Upper lobe of right lung (tissue), 1 donor: ENCODE data around the gene IL10RA. TPM values are rescaled to one million over a fixed set of nuclear protein-coding genes. Genes with fewer than 3 reads are reported as not detected.

Experiments
- ATAC-seq: fragments of 200-7000 bp; cut with Tn5 transposase; one replicate; pipeline ENCODE4 v1.9.1; 2020; ENCODE audit warnings: mild to moderate bottlenecking, moderate library complexity
- DNase-seq: peaks from one replicate; pipeline ENCODE4 v3.0.0-alpha.2; 2020
- H3K27ac ChIP-seq: fragments of 200-600 bp; one replicate; pipeline ENCODE4 v1.8.0; 2022
- H3K27me3 ChIP-seq: fragments of 200-600 bp; one replicate; pipeline ENCODE4 v1.8.0; 2022; ENCODE audit warnings: mild to moderate bottlenecking
- H3K36me3 ChIP-seq: fragments of 200-600 bp; one replicate; pipeline ENCODE4 v1.8.0; 2022
- H3K4me1 ChIP-seq: fragments of 200-600 bp; one replicate; pipeline ENCODE4 v1.8.0; 2022
- H3K4me3 ChIP-seq: fragments of 200-600 bp; one replicate; pipeline ENCODE4 v1.8.0; 2022; ENCODE audit warnings: mild to moderate bottlenecking
- H3K9me3 ChIP-seq: fragments of 200-600 bp; one replicate; pipeline ENCODE4 v1.8.0; 2022
- intact Hi-C: fragments of 100-400 bp; cut with DNase I; formaldehyde crosslinking; loops from one replicate; pipeline ENCODE4 v1.11.0; 2022
- total RNA-seq: library from RNA; stranded (reverse); fragmentation: NEBNext Ultra II Directional; extraction: Animal tissue kit (Norgen Biotek cat#: 25700); gene quantifications from one replicate; pipeline ENCODE4 v1.2.1, GENCODE V29; 2021
- TF ChIP-seq, protein P1 (sequence below): fragments of 200-600 bp; IDR thresholded peaks from one replicate; pipeline ENCODE4 v1.8.0; 2022; ENCODE audit warnings: antibody characterized with exemption
- donor health status: DM: no; HTN: yes; CAD: no; lungs with severe emphysema.

Gene IL10RA
- total RNA-seq, 1 donor from 2014 or later: 33.8 TPM

DNA sequence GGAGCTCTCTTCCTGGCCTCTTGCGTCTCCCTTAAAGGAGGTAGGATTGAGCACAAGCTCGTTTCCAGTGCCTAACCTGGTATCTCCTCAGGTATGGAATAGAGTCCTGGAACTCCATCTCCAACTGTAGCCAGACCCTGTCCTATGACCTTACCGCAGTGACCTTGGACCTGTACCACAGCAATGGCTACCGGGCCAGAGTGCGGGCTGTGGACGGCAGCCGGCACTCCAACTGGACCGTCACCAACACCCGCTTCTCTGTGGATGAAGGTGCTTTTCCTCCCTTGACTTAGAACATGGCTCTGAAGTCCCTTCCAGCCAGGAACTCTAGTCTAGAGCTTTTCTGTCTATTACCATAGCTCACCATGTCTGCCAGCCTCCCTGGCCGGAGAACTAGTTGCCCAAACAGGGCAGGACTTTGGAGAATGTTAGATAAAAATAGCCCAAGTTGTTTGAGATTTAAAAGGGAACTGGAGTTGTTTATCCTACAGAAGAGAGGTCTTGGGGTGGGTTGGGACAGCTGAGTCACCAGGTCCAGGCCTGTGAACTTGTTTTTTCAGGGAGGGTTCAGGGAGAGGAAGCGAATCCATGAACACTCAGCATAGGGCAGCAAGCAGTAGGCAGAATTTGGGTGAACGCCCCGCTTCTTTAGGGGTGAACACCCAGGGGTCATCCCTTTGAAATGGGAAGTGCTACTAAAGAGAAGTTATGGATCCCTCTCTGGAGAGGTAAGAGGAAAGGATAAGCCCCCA lies 3.3 kb downstream of the IL10RA start:
- TF ChIP-seq, protein P1, sequence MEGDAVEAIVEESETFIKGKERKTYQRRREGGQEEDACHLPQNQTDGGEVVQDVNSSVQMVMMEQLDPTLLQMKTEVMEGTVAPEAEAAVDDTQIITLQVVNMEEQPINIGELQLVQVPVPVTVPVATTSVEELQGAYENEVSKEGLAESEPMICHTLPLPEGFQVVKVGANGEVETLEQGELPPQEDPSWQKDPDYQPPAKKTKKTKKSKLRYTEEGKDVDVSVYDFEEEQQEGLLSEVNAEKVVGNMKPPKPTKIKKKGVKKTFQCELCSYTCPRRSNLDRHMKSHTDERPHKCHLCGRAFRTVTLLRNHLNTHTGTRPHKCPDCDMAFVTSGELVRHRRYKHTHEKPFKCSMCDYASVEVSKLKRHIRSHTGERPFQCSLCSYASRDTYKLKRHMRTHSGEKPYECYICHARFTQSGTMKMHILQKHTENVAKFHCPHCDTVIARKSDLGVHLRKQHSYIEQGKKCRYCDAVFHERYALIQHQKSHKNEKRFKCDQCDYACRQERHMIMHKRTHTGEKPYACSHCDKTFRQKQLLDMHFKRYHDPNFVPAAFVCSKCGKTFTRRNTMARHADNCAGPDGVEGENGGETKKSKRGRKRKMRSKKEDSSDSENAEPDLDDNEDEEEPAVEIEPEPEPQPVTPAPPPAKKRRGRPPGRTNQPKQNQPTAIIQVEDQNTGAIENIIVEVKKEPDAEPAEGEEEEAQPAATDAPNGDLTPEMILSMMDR: no peak
- Histone ChIP-seq H3K4me3 (peak overlapping the region; percentile 49), H3K36me3 (peaks cover 10% of the 10 kb centered on the region), H3K4me1 (no peaks in the 10 kb centered on the region), H3K27me3 (no peaks in the 10 kb centered on the region), H3K9me3 (no peaks in the 10 kb centered on the region), H3K27ac (peak overlapping the region; percentile 76)
- intact Hi-C loops: no loop called here
- DNase-seq: no peak
- ATAC-seq: peak; percentile 48

DNA sequence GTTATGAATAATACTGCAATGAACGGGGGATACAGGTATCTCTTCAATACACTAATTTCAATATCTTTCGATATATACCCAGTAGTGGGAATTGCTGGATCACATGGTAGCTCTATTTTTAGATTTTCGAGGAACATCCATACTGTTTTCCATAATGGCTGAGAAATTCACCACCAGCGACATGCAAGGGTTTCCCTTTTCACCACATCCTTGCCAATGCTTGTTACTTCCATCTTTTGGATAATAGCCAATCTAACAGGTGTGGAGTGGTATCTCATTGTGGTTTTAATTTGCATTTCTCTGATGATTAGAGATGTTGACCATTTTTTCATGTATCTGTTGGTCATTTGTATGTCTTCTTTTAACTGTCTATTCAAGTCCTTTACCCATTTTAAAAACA lies 5.9 kb downstream of the IL10RA start:
- DNase-seq: no peak
- no peak for ATAC-seq
- TF ChIP-seq, protein P1: no peak
- no peak overlapping the region for H3K4me3 ChIP-seq
- no peaks in the 10 kb centered on the region for H3K27me3 ChIP-seq
- intact Hi-C loops: no loop called here
- no peak overlapping the region for H3K27ac ChIP-seq
- no peaks in the 10 kb centered on the region for H3K4me1 ChIP-seq
- peaks cover 28% of the 10 kb centered on the region for H3K36me3 ChIP-seq
- no peaks in the 10 kb centered on the region for H3K9me3 ChIP-seq

DNA sequence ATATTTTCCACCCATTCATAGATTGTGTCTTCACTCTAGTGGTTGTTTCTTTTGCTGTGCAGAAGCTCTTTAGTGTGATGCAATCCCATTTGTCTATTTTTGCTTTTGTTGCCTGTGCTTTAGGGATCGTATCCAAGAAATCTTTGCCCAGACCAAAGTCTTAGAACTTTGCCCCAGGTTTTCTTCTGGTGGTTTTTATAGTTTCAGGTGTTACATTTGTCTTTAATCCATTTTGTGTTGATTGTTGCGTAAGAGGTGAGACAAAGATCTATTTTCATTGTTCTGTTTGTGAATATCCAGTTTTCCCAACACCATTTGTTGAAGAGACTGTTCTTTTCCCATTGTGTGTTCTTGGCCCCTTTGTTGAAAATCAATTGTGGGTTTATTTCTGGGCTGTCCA lies 6.4 kb downstream of the IL10RA start:
- intact Hi-C loops: no loop called here
- H3K27me3 ChIP-seq: no peaks in the 10 kb centered on the region
- TF ChIP-seq, protein P1: no peak
- H3K27ac ChIP-seq: no peak overlapping the region
- peaks cover 28% of the 10 kb centered on the region for H3K36me3 ChIP-seq
- H3K4me3 ChIP-seq: no peak overlapping the region
- H3K9me3 ChIP-seq: no peaks in the 10 kb centered on the region
- H3K4me1 ChIP-seq: no peaks in the 10 kb centered on the region
- DNase-seq (no peak), ATAC-seq (no peak)

DNA sequence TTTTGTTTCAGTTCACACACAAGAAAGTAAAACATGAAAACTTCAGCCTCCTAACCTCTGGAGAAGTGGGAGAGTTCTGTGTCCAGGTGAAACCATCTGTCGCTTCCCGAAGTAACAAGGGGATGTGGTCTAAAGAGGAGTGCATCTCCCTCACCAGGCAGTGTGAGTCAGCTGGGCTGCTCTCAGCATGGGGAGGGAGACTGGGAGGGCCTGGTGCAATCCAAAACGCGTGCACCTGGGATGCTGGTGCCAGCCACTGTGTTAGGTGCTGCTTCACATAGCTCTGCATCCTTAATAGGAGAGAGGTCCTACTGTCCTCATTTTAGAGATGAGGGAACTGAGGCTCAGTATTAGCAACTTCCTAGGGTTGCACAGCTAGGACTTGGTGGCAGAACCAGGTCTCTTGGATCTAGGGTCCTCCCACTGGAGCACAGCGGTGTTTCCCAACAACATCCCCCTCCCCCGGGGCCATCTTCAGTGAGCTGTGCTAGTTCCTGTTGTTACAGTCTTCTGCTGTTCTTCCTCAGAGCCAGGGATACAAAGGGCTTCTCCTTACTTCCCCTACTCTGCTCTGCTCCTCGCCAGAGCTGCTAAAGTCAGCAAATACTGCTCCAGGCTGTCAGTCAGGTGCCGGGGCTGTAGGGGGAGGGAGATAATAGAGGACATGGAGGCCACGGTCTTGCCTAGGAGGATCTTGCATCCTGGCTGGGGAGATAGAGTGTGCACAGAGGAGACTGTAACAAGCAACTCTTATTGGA lies 8.0 kb downstream of the IL10RA start:
- intact Hi-C loops: no loop called here
- DNase-seq (no peak), ATAC-seq (peak; percentile 80)
- Histone ChIP-seq H3K4me3 (no peak overlapping the region), H3K27me3 (no peaks in the 10 kb centered on the region), H3K36me3 (peaks cover 28% of the 10 kb centered on the region), H3K27ac (no peak overlapping the region), H3K4me1 (no peaks in the 10 kb centered on the region), H3K9me3 (no peaks in the 10 kb centered on the region)
- TF ChIP-seq, protein P1: no peak

DNA sequence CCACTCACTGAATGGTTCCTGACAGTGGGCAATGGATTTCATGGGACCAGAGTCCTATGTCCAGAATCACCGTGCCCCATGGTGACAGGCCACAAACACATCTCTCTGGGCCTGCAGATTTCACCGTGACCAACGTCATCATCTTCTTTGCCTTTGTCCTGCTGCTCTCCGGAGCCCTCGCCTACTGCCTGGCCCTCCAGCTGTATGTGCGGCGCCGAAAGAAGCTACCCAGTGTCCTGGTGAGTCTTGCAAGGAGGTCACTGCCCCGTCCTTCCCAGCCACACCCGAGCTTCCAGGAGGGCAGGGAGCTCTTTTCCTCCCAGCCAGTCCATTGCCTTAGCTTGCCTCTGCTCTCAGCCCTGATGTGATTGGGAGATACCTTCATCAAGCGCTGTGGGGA lies 9.3 kb downstream of the IL10RA start:
- Histone ChIP-seq H3K36me3 (peaks cover 24% of the 10 kb centered on the region), H3K4me3 (no peak overlapping the region), H3K27ac (no peak overlapping the region), H3K27me3 (no peaks in the 10 kb centered on the region), H3K9me3 (no peaks in the 10 kb centered on the region), H3K4me1 (no peaks in the 10 kb centered on the region)
- ATAC-seq (no peak), DNase-seq (no peak)
- intact Hi-C loops: no loop called here
- TF ChIP-seq, protein P1: no peak
